HepG2 (cell line): ENCODE results near the gene MBTD1. TPM values are rescaled to one million over a fixed set of nuclear protein-coding genes. Genes with fewer than 3 reads are reported as not detected.

Source experiments
- ATAC-seq: fragments of 200-7000 bp; cut with Tn5 transposase; 3 replicates; pipeline ENCODE4 v1.9.1; 2020; ENCODE audit warnings: mild to moderate bottlenecking, moderate library complexity
- BruUV-seq: library from RNA; stranded (reverse); fragments of 400-500 nt; replicated peaks from 2 replicates; lab custom pipeline; 2021; lab: Mats Ljungman, UMichigan
- CTCF ChIA-PET: fragments of 300-600 bp; formaldehyde crosslinking; extraction: SDS; loops from one replicate; lab custom pipeline; 2021; ENCODE audit warnings: low total read pairs, inconsistent platforms, low intra/inter-chr PET ratio; lab: Yijun Ruan, JAX
- POLR2A ChIA-PET: fragments of 350-600 bp; sonication (Branson Sonifier 250); formaldehyde crosslinking; loops from one replicate; lab custom pipeline; 2020; ENCODE audit warnings: antibody characterized with exemption, inconsistent platforms; lab: Yijun Ruan, JAX
- DNase-seq: peaks from one replicate; pipeline ENCODE4 v3.0.0-alpha.2; 2015; ENCODE audit warnings: low spot score
- FAIRE-seq: peaks from 3 replicates; lab custom pipeline; 2011; peaks lifted over from hg19 to GRCh38; lab: Jason Lieb, UNC
- H2AFZ ChIP-seq: one replicate; pipeline ENCODE4 v1.6.1; 2011; ENCODE audit warnings: low read length, inconsistent platforms
- H3K27ac ChIP-seq: fragments of 300-600 bp; 3 replicates; pipeline ENCODE4 v1.8.0; 2011; ENCODE audit warnings: mixed run types, mild to moderate bottlenecking, mixed read lengths, low read length, inconsistent platforms; ENCODE audit not compliant: insufficient read depth; ENCODE audit errors: extremely low read length
- H3K27me3 ChIP-seq, 2 experiments: fragments of 200-600 bp in 1 of 2; 2 replicates in 1 of 2; 3 replicates in 1 of 2; pipeline versions ENCODE4 v1.6.0 to v1.8.0; 2011; ENCODE audit warnings: low read length in 2 of 2, mild to moderate bottlenecking in 2 of 2, moderate library complexity in 2 of 2, inconsistent platforms in 1 of 2; ENCODE audit not compliant: insufficient read depth in 2 of 2, control insufficient read depth in 1 of 2
- H3K36me3 ChIP-seq, 2 experiments: fragments of 200-600 bp in 1 of 2; replicated peaks in 1 of 2; 2 replicates in 1 of 2; 3 replicates in 1 of 2; pipeline versions ENCODE4 v1.5.1 to v1.8.0; 2011; ENCODE audit warnings: low read length in 2 of 2, inconsistent platforms in 1 of 2; ENCODE audit not compliant: insufficient read depth in 2 of 2, control insufficient read depth in 1 of 2
- H3K4me1 ChIP-seq: 2 replicates; pipeline ENCODE4 v1.5.1; 2012; ENCODE audit warnings: low read length, inconsistent platforms; ENCODE audit not compliant: insufficient read depth
- H3K4me2 ChIP-seq: 2 replicates; pipeline ENCODE4 v1.6.0; 2011; ENCODE audit warnings: low read depth, low read length, inconsistent platforms
- H3K4me3 ChIP-seq, 3 experiments: fragments of 200-600 bp in 1 of 3; sonication (generic), shearing (Covaris generic) in 1 of 3; replicated peaks in 1 of 3; 2 replicates each; pipeline ENCODE4 v1.5.1; 2011 to 2016; ENCODE audit warnings: low read length in 3 of 3, inconsistent platforms in 2 of 3, low read depth in 2 of 3, mild to moderate bottlenecking in 2 of 3, control low read depth in 1 of 3, mixed read lengths in 1 of 3; ENCODE audit not compliant: insufficient read depth in 1 of 3
- H3K79me2 ChIP-seq: one replicate; pipeline ENCODE4 v1.6.1; 2011; ENCODE audit warnings: low read length, inconsistent platforms; ENCODE audit not compliant: insufficient read depth
- H3K9ac ChIP-seq: 2 replicates; pipeline ENCODE4 v1.6.0; 2011; ENCODE audit warnings: mild to moderate bottlenecking, low read depth, low read length, inconsistent platforms; ENCODE audit not compliant: insufficient read depth
- H3K9me3 ChIP-seq: 2 replicates; pipeline ENCODE4 v1.5.1; 2012; ENCODE audit warnings: mild to moderate bottlenecking, low read length
- H4K20me1 ChIP-seq: 2 replicates; pipeline ENCODE4 v1.6.0; 2011; ENCODE audit warnings: inconsistent platforms, mild to moderate bottlenecking, low read length, moderate library complexity; ENCODE audit not compliant: insufficient read depth
- GTF3A ChIP-seq: sonication (generic); formaldehyde crosslinking; conservative IDR thresholded peaks from 2 replicates; pipeline ENCODE4 v1.4.0; 2020; ENCODE audit warnings: mild to moderate bottlenecking, missing genetic modification reagents
- HMG20A ChIP-seq: IDR thresholded peaks from 2 replicates; pipeline ENCODE4 v1.6.1; 2016; ENCODE audit warnings: borderline replicate concordance
- MAFK ChIP-seq, 2 experiments: IDR thresholded peaks in 1 of 2; conservative IDR thresholded peaks in 1 of 2; 2 replicates each; pipeline ENCODE4 v1.6.1; 2011; ENCODE audit warnings: improper control_type of control experiment in 2 of 2, low read length in 2 of 2
- NFRKB ChIP-seq: fragments of 450-650 bp; IDR thresholded peaks from 2 replicates; pipeline ENCODE4 v1.6.1; 2017
- PPARG ChIP-seq: conservative IDR thresholded peaks from 2 replicates; pipeline ENCODE4 v1.6.1; 2016; ENCODE audit warnings: missing biosample characterization, missing genetic modification reagents
- SNAPC2 ChIP-seq: sonication (generic); formaldehyde crosslinking; IDR thresholded peaks from 2 replicates; pipeline ENCODE4 v1.8.1; 2022; ENCODE audit warnings: mild to moderate bottlenecking, missing genetic modification reagents
- SP1 ChIP-seq, 2 experiments: fragments of 450-650 bp in 1 of 2; sonication (generic) in 1 of 2; formaldehyde crosslinking in 1 of 2; IDR thresholded peaks; 2 replicates each; pipeline versions ENCODE4 v1.4.0 to v1.6.1; 2016 to 2020; ENCODE audit warnings: missing genetic modification reagents in 1 of 2
- ZNF430 ChIP-seq: sonication (generic); formaldehyde crosslinking; IDR thresholded peaks from 2 replicates; pipeline ENCODE4 v1.9.0; 2021; ENCODE audit warnings: mild to moderate bottlenecking, missing genetic modification reagents
- WGBS: methylation state at CpG from one replicate; pipeline ENCODE4 v1.1.6; 2017; ENCODE audit warnings: low lambda C conversion rate; 5-methylcytosine and 5-hydroxymethylcytosine counted together
- in situ Hi-C: cut with HindIII; loops from 2 replicates; pipeline ENCODE4 v1.10.0; 2017; ENCODE audit warnings: low pct_unique_long_range_greater_than_20kb; ENCODE audit not compliant: extremely low pct_ligation_motif_present
- intact Hi-C: fragments of 100-400 bp; cut with micrococcal nuclease; formaldehyde crosslinking; loops from one replicate; pipeline ENCODE4 v1.10.0; 2022; ENCODE audit not compliant: unreplicated experiment
- polyA plus RNA-seq, 8 experiments: library from polyadenylated mRNA; depleted of rRNA in 3 of 8; stranded (reverse) in 7 of 8; unstranded in 1 of 8; fragments of >200 nt; fragmentation: Illumina TruSeq in 4 of 8; extraction: Trizol in 4 of 8; gene quantifications; 2 replicates each; pipeline versions ENCODE4 v1.2.1 to v1.2.3, GENCODE V29; 2011 to 2016; ENCODE audit warnings: low read depth in 4 of 8, missing spikeins in 1 of 8, mixed read lengths in 1 of 8; ENCODE audit not compliant: insufficient read depth in 1 of 8
- total RNA-seq, 5 experiments: library from RNA; depleted of rRNA; stranded (reverse); fragments of >200 nt; fragmentation: Illumina TruSeq; extraction: Trizol; gene quantifications; 2 replicates each; pipeline ENCODE4 v1.2.3, GENCODE V29; 2016; ENCODE audit warnings: low read depth in 1 of 5
- TF ChIP-seq, protein P1 (sequence below): sonication (generic); formaldehyde crosslinking; conservative IDR thresholded peaks from 2 replicates; pipeline ENCODE4 v1.4.0; 2020; ENCODE audit warnings: missing genetic modification reagents
- TF ChIP-seq, protein P2 (sequence below): sonication (generic); formaldehyde crosslinking; IDR thresholded peaks from 2 replicates; pipeline ENCODE4 v1.5.1; 2020; ENCODE audit warnings: missing genetic modification reagents, mild to moderate bottlenecking, borderline replicate concordance
- TF ChIP-seq, protein P3 (sequence below): sonication (generic); IDR thresholded peaks from 2 replicates; pipeline ENCODE4 v1.6.1; 2016; ENCODE audit warnings: low read depth, borderline replicate concordance
- TF ChIP-seq, protein P4 (sequence below): sonication (generic); formaldehyde crosslinking; IDR thresholded peaks from 2 replicates; pipeline ENCODE4 v1.8.0; 2023; ENCODE audit warnings: mild to moderate bottlenecking, missing genetic modification reagents

MBTD1 gene
- total and polyA plus RNA-seq, 2 of the 13 experiments (the other 11 are each of a cell fraction or from before 2014, with no cell fraction given), result 20.9 TPM

DNA sequence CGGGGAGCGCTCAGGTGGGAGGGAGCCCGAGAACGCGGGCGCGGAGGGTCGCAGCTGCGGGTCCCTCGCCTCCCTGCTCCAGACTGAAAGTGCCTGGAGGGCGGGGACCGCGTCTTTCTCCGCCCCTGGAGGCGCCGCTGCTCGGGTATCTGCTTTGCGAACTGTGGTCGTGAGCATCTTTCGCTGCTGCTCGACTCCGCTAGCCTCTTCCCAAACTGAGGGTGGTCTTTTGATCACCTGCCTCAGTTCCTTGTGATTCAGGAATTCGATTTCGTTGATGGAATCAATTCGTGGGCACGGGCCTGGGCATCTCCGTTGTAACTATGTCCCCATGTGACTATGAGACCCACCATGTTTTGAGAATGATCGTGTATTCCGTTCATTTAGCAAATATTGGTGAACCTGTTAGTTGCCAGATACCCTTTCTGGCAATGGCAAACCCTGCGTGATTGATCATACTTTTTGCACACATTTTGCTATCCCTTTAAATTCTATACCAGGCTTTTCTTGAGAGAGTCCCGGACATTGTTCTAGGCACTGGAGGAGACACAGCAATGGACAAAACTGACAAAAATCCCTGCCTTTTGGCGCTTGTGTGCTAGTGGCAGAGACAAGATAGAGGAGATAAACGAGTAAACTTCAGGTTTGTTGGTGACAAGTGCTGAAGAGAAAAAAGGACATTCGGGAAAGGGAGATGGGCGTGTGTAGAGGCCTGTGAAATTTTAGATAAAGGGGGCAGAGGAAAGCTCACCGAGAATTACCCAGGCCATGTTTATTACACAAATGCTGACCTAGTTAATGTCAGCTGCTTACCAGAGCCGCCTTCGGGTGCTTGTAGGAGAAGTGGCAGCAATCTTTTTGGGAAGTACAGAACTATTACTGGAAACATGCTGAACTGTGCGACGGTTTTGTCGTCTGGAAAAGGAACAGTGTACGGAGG is 1.4 kb upstream of the MBTD1 start:
- H4K20me1 ChIP-seq, result peaks cover 50% of the 10 kb centered on the region
- no peak for FAIRE-seq
- H3K4me2 ChIP-seq, result peak overlapping the region; percentile 92
- H3K9ac ChIP-seq, result peak overlapping the region; percentile 98
- WGBS, result 6% methylated on average over 27 of the region's 42 CpGs
- peaks cover 75% of the 10 kb centered on the region for H3K79me2 ChIP-seq
- peak; percentile 11 for DNase-seq
- peaks cover 10 to 31% of the 10 kb centered on the region in 2 experiments for H3K36me3 ChIP-seq
- peak overlapping the region; percentile 94 to 96 (median 96) for H3K4me3 ChIP-seq
- H3K27me3 ChIP-seq, result no peaks in the 10 kb centered on the region; a peak in 1 of 5 replicates
- H2AFZ ChIP-seq, result no peak overlapping the region
- H3K4me1 ChIP-seq, result peaks cover 57% of the 10 kb centered on the region
- peak overlapping the region; percentile 99 for H3K27ac ChIP-seq
- TSS peak; percentile 54 for BruUV-seq
- in situ Hi-C loops (no loop called here), intact Hi-C loops (loop anchor here (2.0 kb wide), 1 partner anchor 94 kb away; the partner anchor contains the start of gene NME2)
- ChIA-PET CTCF (no interaction called here), POLR2A (interaction anchor here (0.6 to 2.0 kb wide), 4 partner anchors 10 to 108 kb away, joined by 3 to 9 read pairs (median 4); partner anchors contain the start of genes NME1 and NME2)
- no peak; the same call in 1 of the 3 replicates for ATAC-seq
- H3K9me3 ChIP-seq, result no peaks in the 10 kb centered on the region
- TF ChIP-seq, protein P1, sequence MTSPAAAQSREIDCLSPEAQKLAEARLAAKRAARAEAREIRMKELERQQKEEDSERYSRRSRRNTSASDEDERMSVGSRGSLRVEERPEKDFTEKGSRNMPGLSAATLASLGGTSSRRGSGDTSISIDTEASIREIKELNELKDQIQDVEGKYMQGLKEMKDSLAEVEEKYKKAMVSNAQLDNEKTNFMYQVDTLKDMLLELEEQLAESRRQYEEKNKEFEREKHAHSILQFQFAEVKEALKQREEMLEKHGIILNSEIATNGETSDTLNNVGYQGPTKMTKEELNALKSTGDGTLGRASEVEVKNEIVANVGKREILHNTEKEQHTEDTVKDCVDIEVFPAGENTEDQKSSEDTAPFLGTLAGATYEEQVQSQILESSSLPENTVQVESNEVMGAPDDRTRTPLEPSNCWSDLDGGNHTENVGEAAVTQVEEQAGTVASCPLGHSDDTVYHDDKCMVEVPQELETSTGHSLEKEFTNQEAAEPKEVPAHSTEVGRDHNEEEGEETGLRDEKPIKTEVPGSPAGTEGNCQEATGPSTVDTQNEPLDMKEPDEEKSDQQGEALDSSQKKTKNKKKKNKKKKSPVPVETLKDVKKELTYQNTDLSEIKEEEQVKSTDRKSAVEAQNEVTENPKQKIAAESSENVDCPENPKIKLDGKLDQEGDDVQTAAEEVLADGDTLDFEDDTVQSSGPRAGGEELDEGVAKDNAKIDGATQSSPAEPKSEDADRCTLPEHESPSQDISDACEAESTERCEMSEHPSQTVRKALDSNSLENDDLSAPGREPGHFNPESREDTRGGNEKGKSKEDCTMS (CRISPR knock-in tag), result 0 out of 2 replicates have a peak, but pooled peaks have one; percentile 53
- TF ChIP-seq, protein P2, sequence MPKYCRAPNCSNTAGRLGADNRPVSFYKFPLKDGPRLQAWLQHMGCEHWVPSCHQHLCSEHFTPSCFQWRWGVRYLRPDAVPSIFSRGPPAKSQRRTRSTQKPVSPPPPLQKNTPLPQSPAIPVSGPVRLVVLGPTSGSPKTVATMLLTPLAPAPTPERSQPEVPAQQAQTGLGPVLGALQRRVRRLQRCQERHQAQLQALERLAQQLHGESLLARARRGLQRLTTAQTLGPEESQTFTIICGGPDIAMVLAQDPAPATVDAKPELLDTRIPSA (CRISPR knock-in tag), result 0 out of 2 replicates have a peak, but pooled peaks have one; percentile 20
- TF ChIP-seq HMG20A (CRISPR knock-in tag), result no peak; the same call in 1 of the 2 replicates
- no peak for TF ChIP-seq SP1 (IDR thresholded peaks at IDR 0.05)
- 0 out of 2 replicates have a peak, but pooled peaks have one; percentile 4 for TF ChIP-seq SP1 (CRISPR knock-in tag; IDR thresholded peaks at IDR 0.05)
- TF ChIP-seq PPARG (CRISPR knock-in tag), result no peak
- TF ChIP-seq ZNF430 (CRISPR knock-in tag), result 0 out of 2 replicates have a peak, but pooled peaks have one; percentile 56
- TF ChIP-seq, protein P3, sequence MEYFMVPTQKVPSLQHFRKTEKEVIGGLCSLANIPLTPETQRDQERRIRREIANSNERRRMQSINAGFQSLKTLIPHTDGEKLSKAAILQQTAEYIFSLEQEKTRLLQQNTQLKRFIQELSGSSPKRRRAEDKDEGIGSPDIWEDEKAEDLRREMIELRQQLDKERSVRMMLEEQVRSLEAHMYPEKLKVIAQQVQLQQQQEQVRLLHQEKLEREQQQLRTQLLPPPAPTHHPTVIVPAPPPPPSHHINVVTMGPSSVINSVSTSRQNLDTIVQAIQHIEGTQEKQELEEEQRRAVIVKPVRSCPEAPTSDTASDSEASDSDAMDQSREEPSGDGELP, result peak; percentile 38; the same call in 1 of the 2 replicates
- TF ChIP-seq, protein P4, sequence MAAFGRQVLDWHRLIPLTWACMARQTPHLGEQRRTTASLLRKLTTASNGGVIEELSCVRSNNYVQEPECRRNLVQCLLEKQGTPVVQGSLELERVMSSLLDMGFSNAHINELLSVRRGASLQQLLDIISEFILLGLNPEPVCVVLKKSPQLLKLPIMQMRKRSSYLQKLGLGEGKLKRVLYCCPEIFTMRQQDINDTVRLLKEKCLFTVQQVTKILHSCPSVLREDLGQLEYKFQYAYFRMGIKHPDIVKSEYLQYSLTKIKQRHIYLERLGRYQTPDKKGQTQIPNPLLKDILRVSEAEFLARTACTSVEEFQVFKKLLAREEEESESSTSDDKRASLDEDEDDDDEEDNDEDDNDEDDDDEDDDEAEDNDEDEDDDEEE, result 0 out of 2 replicates have a peak, but pooled peaks have one; percentile 5
- TF ChIP-seq NFRKB, result no peak
- 0 out of 2 replicates have a peak, but pooled peaks have one; percentile 3 for TF ChIP-seq GTF3A (CRISPR knock-in tag)
- peak in 1 of 2 experiments; percentile 35; a peak in 1 of 4 replicates for TF ChIP-seq MAFK (conservative IDR thresholded peaks at IDR 0.05 in 1 of 2, IDR thresholded peaks at IDR 0.05 in 1 of 2; ENCODE audit: low read length in 2 of 2)
- TF ChIP-seq SNAPC2, result 0 out of 2 replicates have a peak, but pooled peaks have one; percentile 0
